CD8-positive, alpha-beta memory T cell (primary cell): ENCODE measurements around the gene ANO1. TPM values are rescaled to one million over a fixed set of nuclear protein-coding genes. Genes with fewer than 3 reads are reported as not detected.
"Not testable (repeated sequence)": the region's sequence is repeated elsewhere in the genome, so short reads cannot be mapped to it uniquely, and the experiment has no call there.

Source experiments
- CTCF ChIA-PET: fragments of 350-600 bp; sonication (Branson Sonifier 250); formaldehyde crosslinking; loops from one replicate; lab custom pipeline; 2021; ENCODE audit warnings: antibody characterized with exemption; lab: Charles Lee
- POLR2A ChIA-PET: fragments of 350-600 bp; sonication (Branson Sonifier 250); formaldehyde crosslinking; loops from one replicate; lab custom pipeline; 2021; ENCODE audit warnings: antibody characterized with exemption; lab: Charles Lee
- DNase-seq, 5 donors: peaks; one replicate each; pipeline versions ENCODE4 v3.0.0 to v3.0.0-alpha.2; 2020 to 2022; ENCODE audit warnings: mixed read lengths in 1 of 5
- H3K27ac ChIP-seq: one replicate; pipeline ENCODE4 v1.7.0; 2013; ENCODE audit warnings: low read depth, mild to moderate bottlenecking, low read length, moderate library complexity
- H3K27me3 ChIP-seq: 2 replicates; pipeline ENCODE4 v1.7.0; 2013; ENCODE audit warnings: low read length, mild to moderate bottlenecking; ENCODE audit not compliant: insufficient read depth, poor library complexity, severe bottlenecking
- H3K36me3 ChIP-seq: 2 replicates; pipeline ENCODE4 v1.7.0; 2013; ENCODE audit warnings: mild to moderate bottlenecking, low read length, moderate library complexity; ENCODE audit not compliant: insufficient read depth
- H3K4me1 ChIP-seq: 2 replicates; pipeline ENCODE4 v1.7.0; 2013; ENCODE audit warnings: mild to moderate bottlenecking, low read length, moderate library complexity; ENCODE audit not compliant: insufficient read depth
- H3K4me3 ChIP-seq: 2 replicates; pipeline ENCODE4 v1.7.0; 2013; ENCODE audit warnings: mild to moderate bottlenecking, low read length
- H3K9me3 ChIP-seq: 2 replicates; pipeline ENCODE4 v1.7.0; 2013; ENCODE audit warnings: mild to moderate bottlenecking, low read length
- H3K27ac Mint-ChIP-seq, 8 donors: one replicate each; pipeline ENCODE4 v1.8.0; 2020 to 2021; ENCODE audit warnings: mixed read lengths in 8 of 8, mild to moderate bottlenecking in 6 of 8, inconsistent platforms in 3 of 8, moderate library complexity in 3 of 8
- H3K27me3 Mint-ChIP-seq, 2 donors: one replicate each; pipeline ENCODE4 v1.8.0; 2020 to 2021; ENCODE audit warnings: mixed read lengths in 2 of 2, mild to moderate bottlenecking in 1 of 2, moderate library complexity in 1 of 2
- H3K36me3 Mint-ChIP-seq, 3 donors: one replicate each; pipeline ENCODE4 v1.8.0; 2020 to 2021; ENCODE audit warnings: mixed read lengths in 3 of 3, inconsistent platforms in 1 of 3, mild to moderate bottlenecking in 1 of 3
- H3K4me1 Mint-ChIP-seq, 3 donors: one replicate each; pipeline ENCODE4 v1.8.0; 2020 to 2021; ENCODE audit warnings: mixed read lengths in 3 of 3, inconsistent platforms in 1 of 3, mild to moderate bottlenecking in 1 of 3
- H3K4me3 Mint-ChIP-seq, 7 donors: one replicate each; pipeline ENCODE4 v1.8.0; 2020 to 2021; ENCODE audit warnings: mixed read lengths in 7 of 7, mild to moderate bottlenecking in 6 of 7, moderate library complexity in 4 of 7, inconsistent platforms in 2 of 7
- H3K9me3 Mint-ChIP-seq, 5 donors: one replicate each; pipeline ENCODE4 v1.8.0; 2020 to 2022; ENCODE audit warnings: mixed read lengths in 5 of 5, mild to moderate bottlenecking in 3 of 5, moderate library complexity in 2 of 5, inconsistent platforms in 1 of 5
- polyA plus RNA-seq: library from polyadenylated mRNA; unstranded; fragments of 300-500 nt; fragmentation: Illumina TruSeq; gene quantifications from one replicate; pipeline ENCODE4 v1.2.3, GENCODE V29; 2021
- total RNA-seq, 2 experiments: library from RNA; stranded (reverse); gene quantifications; one replicate each; pipeline ENCODE4 v1.2.3, GENCODE V29; 2021

Gene ANO1
- total and polyA plus RNA-seq, 3 experiments from 2014 or later = not detected

- no peaks in the 10 kb centered on the region for H3K9me3 Mint-ChIP-seq
- DNase-seq = peak in 3 of 5 donors; percentile 30 to 60 (median 40)
- Histone ChIP-seq H3K36me3 (no peaks in the 10 kb centered on the region), H3K9me3 (no peaks in the 10 kb centered on the region), H3K4me1 (no peaks in the 10 kb centered on the region), H3K4me3 (no peak overlapping the region), H3K27me3 (no peaks in the 10 kb centered on the region), H3K27ac (no peak overlapping the region)
- ChIA-PET CTCF (no interaction called here), POLR2A (no interaction called here)
- peak overlapping the region in 1 of 8 donors; percentile 9 for H3K27ac Mint-ChIP-seq
- H3K36me3 Mint-ChIP-seq = no peaks in the 10 kb centered on the region
- peaks cover 4 to 12% of the 10 kb centered on the region in 2 donors for H3K27me3 Mint-ChIP-seq
- H3K4me1 Mint-ChIP-seq = peaks cover 0 to 4% (median 0%) of the 10 kb centered on the region in 3 donors
- no peak overlapping the region for H3K4me3 Mint-ChIP-seq
Observed at GRCh38 chr11:70191495-70192140, 113.5 kb downstream of the ANO1 start.

- Mint-ChIP-seq H3K4me3 (peak overlapping the region in 1 of 7 donors; percentile 36), H3K9me3 (no peaks in the 10 kb centered on the region), H3K27ac (no peak overlapping the region), H3K36me3 (no peaks in the 10 kb centered on the region), H3K4me1 (peaks cover 0 to 4% (median 0%) of the 10 kb centered on the region in 3 donors), H3K27me3 (peaks cover 4 to 11% of the 10 kb centered on the region in 2 donors)
- ChIA-PET CTCF (no interaction called here), POLR2A (no interaction called here)
- Histone ChIP-seq H3K27me3 (no peaks in the 10 kb centered on the region), H3K9me3 (no peaks in the 10 kb centered on the region), H3K36me3 (no peaks in the 10 kb centered on the region), H3K4me3 (no peak overlapping the region), H3K27ac (no peak overlapping the region), H3K4me1 (no peaks in the 10 kb centered on the region)
- no peak for DNase-seq
Observed at GRCh38 chr11:70192666-70193410, 114.7 kb downstream of the ANO1 start.

GRCh38 chr11:70193411-70194292 lies 115.5 kb downstream of the ANO1 start:
- Mint-ChIP-seq H3K4me3 (no peak overlapping the region), H3K27ac (no peak overlapping the region), H3K36me3 (no peaks in the 10 kb centered on the region), H3K4me1 (peaks cover 0 to 4% (median 0%) of the 10 kb centered on the region in 3 donors), H3K9me3 (no peaks in the 10 kb centered on the region), H3K27me3 (peaks cover 4 to 11% of the 10 kb centered on the region in 2 donors)
- H3K27ac ChIP-seq = no peak overlapping the region
- H3K27me3 ChIP-seq = no peaks in the 10 kb centered on the region
- no peaks in the 10 kb centered on the region for H3K9me3 ChIP-seq
- no peaks in the 10 kb centered on the region for H3K36me3 ChIP-seq
- DNase-seq = no peak
- H3K4me3 ChIP-seq = no peak overlapping the region
- ChIA-PET POLR2A (no interaction called here), CTCF (no interaction called here)
- H3K4me1 ChIP-seq = no peaks in the 10 kb centered on the region

- POLR2A ChIA-PET = no interaction called here
- no peaks in the 10 kb centered on the region for H3K36me3 Mint-ChIP-seq
- peaks cover 0 to 4% (median 0%) of the 10 kb centered on the region in 3 donors for H3K4me1 Mint-ChIP-seq
- no peaks in the 10 kb centered on the region for H3K9me3 ChIP-seq
- no peak for DNase-seq
- H3K27me3 Mint-ChIP-seq = peaks cover 4 to 13% of the 10 kb centered on the region in 2 donors
- H3K36me3 ChIP-seq = no peaks in the 10 kb centered on the region
- no peak overlapping the region for H3K27ac Mint-ChIP-seq
- H3K4me1 ChIP-seq = no peaks in the 10 kb centered on the region
- CTCF ChIA-PET = interaction anchor here (1.2 to 1.9 kb wide), 4 partner anchors 26 to 509 kb away, joined by 3 to 13 read pairs (median 4); no protein-coding TSS in a partner anchor
- H3K4me3 Mint-ChIP-seq = no peak overlapping the region
- no peaks in the 10 kb centered on the region for H3K9me3 Mint-ChIP-seq
- no peaks in the 10 kb centered on the region for H3K27me3 ChIP-seq
- H3K4me3 ChIP-seq = no peak overlapping the region
- no peak overlapping the region for H3K27ac ChIP-seq
Observed at GRCh38 chr11:70194792-70195791, 117.0 kb downstream of the ANO1 start.

- Mint-ChIP-seq H3K4me3 (peak overlapping the region in 1 of 7 donors; percentile 40), H3K36me3 (peaks cover 0 to 21% (median 0%) of the 10 kb centered on the region in 3 donors), H3K9me3 (no peaks in the 10 kb centered on the region), H3K27me3 (peaks cover 4 to 10% of the 10 kb centered on the region in 2 donors), H3K4me1 (peaks cover 19 to 26% (median 22%) of the 10 kb centered on the region in 3 donors), H3K27ac (no peak overlapping the region)
- peaks cover 7% of the 10 kb centered on the region for H3K36me3 ChIP-seq
- no peak overlapping the region for H3K27ac ChIP-seq
- H3K9me3 ChIP-seq = no peaks in the 10 kb centered on the region
- DNase-seq = no peak
- no peaks in the 10 kb centered on the region for H3K27me3 ChIP-seq
- POLR2A ChIA-PET = no interaction called here
- H3K4me1 ChIP-seq = peaks cover 20% of the 10 kb centered on the region
- CTCF ChIA-PET = interaction anchor here (1.2 kb wide), 1 partner anchor 282 kb away, joined by 4 read pairs; no protein-coding TSS in a partner anchor
- no peak overlapping the region for H3K4me3 ChIP-seq
Observed at GRCh38 chr11:70200212-70200844, 122.2 kb downstream of the ANO1 start.

- Mint-ChIP-seq H3K27ac (peak overlapping the region in 3 of 8 donors; percentile 27 to 63 (median 52)), H3K4me3 (peak overlapping the region in 4 of 7 donors; percentile 12 to 74 (median 58)), H3K4me1 (peaks cover 26 to 31% (median 29%) of the 10 kb centered on the region in 3 donors), H3K36me3 (peaks cover 0 to 28% (median 2%) of the 10 kb centered on the region in 3 donors)
- H3K27me3 ChIP-seq, H3K4me3 ChIP-seq, H3K9me3 Mint-ChIP-seq, H3K27ac ChIP-seq, DNase-seq, POLR2A ChIA-PET, H3K27me3 Mint-ChIP-seq, H3K9me3 ChIP-seq, CTCF ChIA-PET: not testable (repeated sequence)
- Histone ChIP-seq H3K4me1 (peaks cover 27% of the 10 kb centered on the region), H3K36me3 (peaks cover 12% of the 10 kb centered on the region)
Observed at GRCh38 chr11:70201047-70201446, 122.9 kb downstream of the ANO1 start.
